IgD-negative memory B cell (primary cell): ENCODE results near the gene MARVELD1. TPM values are rescaled to one million over a fixed set of nuclear protein-coding genes. Genes with fewer than 3 reads are reported as not detected.
A peak's percentile ranks its signal among the peaks of the same experiment; 100 is the strongest.

Source experiments
- H3K27ac Mint-ChIP-seq, 3 donors: one replicate each; pipeline ENCODE4 v1.8.0; 2020 to 2022; ENCODE audit warnings: mild to moderate bottlenecking in 3 of 3, mixed read lengths in 3 of 3, moderate library complexity in 1 of 3
- H3K27me3 Mint-ChIP-seq: one replicate; pipeline ENCODE4 v1.8.0; 2021; ENCODE audit warnings: mixed read lengths
- H3K36me3 Mint-ChIP-seq: one replicate; pipeline ENCODE4 v1.8.0; 2020; ENCODE audit warnings: mild to moderate bottlenecking, mixed read lengths
- H3K4me1 Mint-ChIP-seq, 3 donors: one replicate each; pipeline ENCODE4 v1.8.0; 2020 to 2022; ENCODE audit warnings: mixed read lengths in 3 of 3, mild to moderate bottlenecking in 1 of 3
- H3K4me3 Mint-ChIP-seq, 4 donors: one replicate each; pipeline ENCODE4 v1.8.0; 2020 to 2022; ENCODE audit warnings: mild to moderate bottlenecking in 4 of 4, mixed read lengths in 4 of 4, moderate library complexity in 3 of 4
- H3K9me3 Mint-ChIP-seq, 3 donors: one replicate each; pipeline ENCODE4 v1.8.0; 2020 to 2021; ENCODE audit warnings: mixed read lengths in 3 of 3, mild to moderate bottlenecking in 1 of 3
- polyA plus RNA-seq: library from polyadenylated mRNA; unstranded; fragments of 300-500 nt; fragmentation: Illumina TruSeq; gene quantifications from one replicate; pipeline ENCODE4 v1.2.3, GENCODE V29; 2021

The MARVELD1 gene
- polyA plus RNA-seq, 1 donor from 2014 or later, result 0.40 TPM

DNA sequence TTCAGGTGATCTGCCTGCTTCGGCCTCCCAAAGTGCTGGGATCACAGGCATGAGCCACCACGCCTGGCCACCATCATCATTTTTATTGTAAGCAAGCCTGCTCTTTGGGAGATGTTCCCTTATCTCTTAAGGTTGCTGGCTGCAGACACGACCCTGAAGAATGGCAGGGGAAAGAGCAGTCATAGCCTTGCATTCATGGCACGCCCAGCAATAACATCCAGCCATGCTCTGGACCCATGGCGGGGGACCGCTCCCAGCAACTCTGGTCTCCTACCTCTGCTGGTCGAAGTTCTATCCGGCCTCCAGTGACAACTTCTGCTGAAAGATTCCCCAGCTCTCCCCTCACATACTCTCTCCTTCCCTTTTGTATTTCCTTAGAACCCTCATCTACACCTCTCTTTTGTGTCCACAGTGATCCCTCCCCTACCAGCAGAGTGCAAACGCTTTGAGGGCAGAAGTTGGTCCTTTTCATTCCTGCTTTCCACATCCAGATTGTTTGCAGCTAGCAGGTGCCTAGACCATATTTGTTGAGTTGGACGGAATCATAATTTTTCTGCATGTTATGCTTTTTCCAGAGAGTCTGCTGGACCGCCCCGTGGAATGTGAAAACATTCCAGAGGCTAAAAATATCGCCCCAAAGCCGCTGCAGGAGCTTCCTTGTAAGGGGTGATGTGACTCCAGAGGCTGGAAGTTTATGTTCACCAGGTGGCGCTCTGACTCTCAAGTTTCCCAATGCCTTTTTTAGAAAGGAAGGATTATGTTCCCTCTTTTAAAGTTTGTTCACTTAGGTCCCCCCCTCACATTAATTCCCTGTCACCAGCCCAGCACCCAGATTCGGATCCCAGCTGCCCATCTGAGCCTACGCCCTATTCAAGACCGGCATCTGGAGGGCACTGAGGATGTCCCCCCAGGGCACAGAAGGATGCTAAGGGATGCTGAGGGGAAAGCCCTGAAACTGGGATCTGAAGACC is 4.3 kb upstream of the MARVELD1 start:
- no peaks in the 10 kb centered on the region for H3K9me3 Mint-ChIP-seq
- peak overlapping the region in 1 of 4 donors; percentile 17 for H3K4me3 Mint-ChIP-seq
- H3K27ac Mint-ChIP-seq, result no peak overlapping the region
- peaks cover 4 to 9% (median 6%) of the 10 kb centered on the region in 3 donors for H3K4me1 Mint-ChIP-seq
- H3K36me3 Mint-ChIP-seq, result no peaks in the 10 kb centered on the region
- peaks cover 23% of the 10 kb centered on the region for H3K27me3 Mint-ChIP-seq

DNA sequence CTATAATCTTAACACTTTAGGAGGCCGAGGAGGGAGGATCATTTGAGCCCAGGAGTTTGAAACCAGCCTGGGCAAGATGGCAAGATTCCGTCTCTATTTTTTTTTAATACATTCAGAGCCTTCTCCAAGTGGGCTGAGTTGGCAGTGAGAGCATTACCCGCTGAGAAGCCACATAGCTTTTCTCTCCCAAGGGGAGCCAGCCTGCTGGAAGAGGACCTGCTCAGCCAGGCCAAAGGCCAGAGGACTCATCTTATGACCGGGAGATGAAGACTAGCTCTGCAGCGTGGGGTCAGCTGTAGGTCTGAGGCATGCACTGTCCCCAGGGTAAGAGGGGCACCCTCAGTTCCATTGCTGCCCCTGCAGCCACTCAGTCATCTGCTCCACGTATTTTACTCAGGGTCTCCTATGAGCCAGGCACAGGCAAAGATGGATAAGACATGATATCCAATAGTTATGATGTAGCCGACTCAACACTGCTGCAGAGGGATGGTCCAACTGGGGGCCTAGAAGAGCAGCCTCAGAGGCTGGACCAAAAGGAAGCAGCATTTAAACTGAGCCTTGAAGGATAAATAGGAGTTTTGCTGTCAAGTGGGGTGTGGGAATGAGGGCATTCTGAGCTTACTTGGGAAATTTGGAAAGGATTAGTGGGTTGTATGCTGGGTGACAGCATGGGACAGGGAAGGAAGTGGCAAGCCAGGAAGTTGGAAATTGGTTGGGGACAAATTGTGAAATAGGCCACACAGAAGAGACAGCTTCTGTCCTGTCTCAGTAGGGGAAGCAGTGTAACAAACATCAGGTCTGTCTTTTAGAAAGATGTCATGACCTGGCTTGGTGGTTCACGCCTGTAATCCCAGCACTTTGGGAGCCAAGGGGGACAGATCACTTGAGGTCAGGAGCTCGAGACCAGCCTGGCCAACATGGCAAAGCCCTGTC is 1.6 kb upstream of the MARVELD1 start:
- Mint-ChIP-seq H3K4me1 (peaks cover 6 to 11% (median 9%) of the 10 kb centered on the region in 3 donors), H3K9me3 (no peaks in the 10 kb centered on the region), H3K27ac (peak overlapping the region in 1 of 3 donors; percentile 76), H3K36me3 (no peaks in the 10 kb centered on the region), H3K4me3 (peak overlapping the region; percentile 0 to 76 (median 66)), H3K27me3 (peaks cover 20% of the 10 kb centered on the region)

DNA sequence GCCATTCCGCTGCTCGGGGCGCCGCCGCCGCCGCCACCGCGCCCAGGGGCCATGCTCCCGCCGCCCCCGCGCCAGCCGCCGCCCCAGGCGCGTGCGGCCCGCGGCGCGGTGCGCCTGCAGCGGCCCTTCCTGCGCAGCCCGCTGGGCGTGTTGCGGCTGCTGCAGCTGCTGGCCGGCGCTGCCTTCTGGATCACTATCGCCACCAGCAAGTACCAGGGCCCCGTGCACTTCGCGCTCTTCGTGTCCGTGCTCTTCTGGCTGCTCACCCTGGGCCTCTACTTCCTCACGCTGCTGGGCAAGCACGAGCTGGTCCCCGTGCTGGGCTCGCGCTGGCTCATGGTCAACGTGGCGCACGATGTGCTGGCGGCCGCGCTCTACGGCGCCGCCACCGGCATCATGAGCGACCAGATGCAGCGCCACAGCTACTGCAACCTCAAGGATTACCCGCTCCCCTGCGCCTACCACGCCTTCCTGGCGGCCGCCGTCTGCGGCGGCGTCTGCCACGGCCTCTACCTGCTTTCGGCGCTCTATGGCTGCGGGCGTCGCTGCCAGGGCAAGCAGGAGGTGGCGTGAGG is 383 bp downstream of the MARVELD1 start:
- Mint-ChIP-seq H3K27me3 (peaks cover 13% of the 10 kb centered on the region), H3K4me1 (peaks cover 6 to 11% (median 9%) of the 10 kb centered on the region in 3 donors), H3K36me3 (peaks cover 1% of the 10 kb centered on the region), H3K27ac (peak overlapping the region in 1 of 3 donors; percentile 90), H3K9me3 (no peaks in the 10 kb centered on the region), H3K4me3 (peak overlapping the region; percentile 91 to 99 (median 98))

DNA sequence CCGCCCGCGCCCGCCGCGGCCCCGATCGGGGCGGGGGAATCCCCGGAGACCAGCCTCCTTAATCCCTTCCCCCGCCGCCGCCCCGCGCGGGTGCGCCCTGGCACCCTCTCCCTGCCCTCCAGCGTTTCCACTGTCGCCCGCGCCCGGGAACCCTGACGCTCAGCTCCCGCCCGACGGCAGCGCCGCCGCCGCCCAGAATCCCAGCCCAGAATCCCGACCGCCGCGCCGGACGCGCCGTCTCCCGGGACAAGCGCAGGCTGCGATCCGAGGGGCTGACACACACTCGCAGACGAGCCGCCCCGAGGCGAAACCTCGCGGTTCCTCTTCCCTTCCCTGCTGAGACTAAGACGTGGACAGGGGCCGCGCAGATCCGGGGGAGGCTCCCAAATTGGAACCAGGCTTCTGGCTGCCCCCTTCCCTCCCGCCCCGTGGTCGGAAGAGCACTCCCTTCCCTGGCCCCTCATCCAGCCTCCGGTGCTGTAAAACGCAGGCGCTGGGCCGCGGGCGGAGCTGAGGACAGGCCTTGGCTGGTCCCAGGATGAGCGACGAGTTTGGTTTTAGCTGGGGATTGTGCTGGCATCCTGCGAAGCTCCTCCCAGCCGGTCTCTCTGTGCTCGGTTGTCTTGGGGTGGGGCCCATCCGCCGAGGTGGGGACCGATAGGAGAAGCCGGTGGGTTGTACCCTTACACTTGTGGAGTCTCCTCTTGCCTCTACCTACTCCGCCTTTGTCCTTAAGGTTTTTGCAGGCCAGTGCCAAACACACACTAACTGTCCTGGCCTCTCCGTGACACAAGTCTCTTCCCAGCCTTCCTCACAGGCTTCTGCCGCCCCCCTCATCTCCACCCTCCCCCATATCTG is 1.1 kb downstream of the MARVELD1 start:
- Mint-ChIP-seq H3K27me3 (peaks cover 8% of the 10 kb centered on the region), H3K4me1 (peaks cover 7 to 11% (median 9%) of the 10 kb centered on the region in 3 donors), H3K4me3 (peak overlapping the region; percentile 91 to 99 (median 98)), H3K27ac (peak overlapping the region in 1 of 3 donors; percentile 59), H3K36me3 (peaks cover 1% of the 10 kb centered on the region), H3K9me3 (no peaks in the 10 kb centered on the region)

DNA sequence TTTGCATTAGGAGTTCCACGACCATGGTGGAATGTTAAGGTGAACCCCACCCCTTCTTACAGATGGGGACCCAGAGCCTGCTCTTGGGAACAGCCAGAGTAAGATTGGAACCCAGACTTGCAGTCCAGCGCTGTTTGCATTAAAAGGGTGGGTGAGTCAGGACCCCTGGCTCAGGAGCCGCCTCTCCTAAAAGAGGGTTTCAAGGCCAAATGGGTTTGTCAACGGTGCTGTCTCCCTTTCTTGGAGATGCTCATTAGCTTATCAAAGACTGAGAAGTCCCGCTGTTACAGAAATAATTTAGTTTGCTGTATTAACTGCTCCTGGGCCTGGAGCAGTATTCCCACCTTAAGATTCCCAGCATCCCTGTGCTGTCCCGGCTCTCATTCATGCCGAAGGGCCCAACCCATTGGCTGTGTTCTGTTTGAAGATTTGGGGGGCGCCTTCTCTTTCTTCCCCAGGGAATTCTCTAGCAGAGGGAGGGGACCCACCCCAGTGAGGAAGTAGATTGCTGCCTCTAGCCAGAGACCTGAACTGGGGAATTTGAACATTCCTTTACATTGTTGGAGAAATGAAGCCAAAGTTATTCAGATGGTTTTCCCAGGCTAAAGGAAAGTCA is 1.8 kb downstream of the MARVELD1 start:
- peaks cover 1% of the 10 kb centered on the region for H3K36me3 Mint-ChIP-seq
- peak overlapping the region in 1 of 3 donors; percentile 59 for H3K27ac Mint-ChIP-seq
- H3K9me3 Mint-ChIP-seq, result no peaks in the 10 kb centered on the region
- H3K4me3 Mint-ChIP-seq, result peak overlapping the region; percentile 91 to 99 (median 98)
- H3K27me3 Mint-ChIP-seq, result peaks cover 8% of the 10 kb centered on the region
- peaks cover 7 to 11% (median 9%) of the 10 kb centered on the region in 3 donors for H3K4me1 Mint-ChIP-seq

DNA sequence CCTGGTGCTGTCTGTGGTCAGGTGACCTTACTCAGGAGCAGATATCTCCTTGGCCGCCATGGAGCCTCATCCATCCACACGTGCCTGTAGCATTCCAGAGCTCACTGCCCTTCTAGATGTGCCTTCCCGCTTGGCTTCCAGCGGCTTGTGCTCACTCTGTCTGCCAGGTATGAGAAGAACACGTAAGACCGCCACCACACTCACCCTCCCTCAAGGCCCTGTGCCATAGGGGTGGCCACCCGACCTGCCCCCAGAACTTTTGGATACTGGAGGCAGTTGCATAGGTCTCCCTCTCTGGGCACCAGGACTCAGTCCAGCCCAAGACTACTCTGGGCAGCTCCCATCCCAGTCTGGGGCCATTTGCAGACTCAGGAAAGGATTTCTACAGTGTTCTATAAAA is 4.1 kb downstream of the MARVELD1 start:
- H3K4me3 Mint-ChIP-seq, result no peak overlapping the region
- H3K9me3 Mint-ChIP-seq, result no peaks in the 10 kb centered on the region
- H3K4me1 Mint-ChIP-seq, result peaks cover 5 to 9% (median 9%) of the 10 kb centered on the region in 3 donors
- no peak overlapping the region for H3K27ac Mint-ChIP-seq
- peaks cover 5% of the 10 kb centered on the region for H3K27me3 Mint-ChIP-seq
- H3K36me3 Mint-ChIP-seq, result peaks cover 1% of the 10 kb centered on the region

DNA sequence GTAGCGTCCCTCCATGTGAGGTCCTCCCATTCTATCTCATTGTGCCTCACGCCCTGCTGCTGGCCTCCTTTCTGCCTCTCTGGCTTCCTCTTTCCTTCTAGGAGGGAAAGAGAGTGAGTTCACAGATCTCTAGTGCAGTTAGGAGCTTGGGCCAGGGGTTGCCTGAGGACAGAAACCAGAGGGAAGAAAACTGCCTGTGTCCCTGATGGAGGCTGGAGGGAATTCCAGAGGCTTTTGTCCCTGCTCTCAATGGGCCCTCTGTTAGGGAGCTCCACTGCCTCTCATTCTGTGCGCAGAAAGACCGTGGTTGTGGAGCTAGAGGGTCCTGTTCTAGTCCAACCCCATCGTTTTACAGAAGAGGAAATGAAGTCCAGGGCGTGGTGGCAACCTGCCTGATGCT is 4.6 kb downstream of the MARVELD1 start:
- Mint-ChIP-seq H3K4me3 (no peak overlapping the region), H3K27ac (no peak overlapping the region), H3K27me3 (peaks cover 2% of the 10 kb centered on the region), H3K36me3 (peaks cover 1% of the 10 kb centered on the region), H3K4me1 (peaks cover 2 to 9% (median 5%) of the 10 kb centered on the region in 3 donors), H3K9me3 (no peaks in the 10 kb centered on the region)

DNA sequence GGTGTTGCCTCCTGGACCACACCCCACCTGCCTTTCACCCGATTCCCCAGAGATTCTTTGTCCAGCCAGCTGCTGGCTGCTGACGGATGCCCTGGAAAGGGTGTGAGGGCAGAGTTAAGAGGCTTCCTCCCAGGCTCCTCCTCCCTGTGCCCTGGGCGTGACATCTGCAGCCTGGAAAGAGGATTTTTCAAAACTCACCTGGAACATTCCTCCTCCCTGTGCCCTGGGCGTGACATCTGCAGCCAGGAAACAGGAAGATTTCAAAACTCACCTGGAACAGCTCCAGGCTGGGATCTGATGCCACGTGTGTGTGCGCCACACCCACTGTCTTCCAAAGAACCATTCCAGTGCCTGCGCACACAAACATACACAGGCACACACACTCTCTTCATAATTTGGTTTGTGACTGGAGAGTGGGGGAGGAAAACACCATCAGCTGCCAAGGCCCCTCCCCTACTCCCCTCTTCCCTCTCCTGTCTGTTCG is 5.2 kb downstream of the MARVELD1 start:
- peak overlapping the region in 1 of 3 donors; percentile 47 for H3K27ac Mint-ChIP-seq
- H3K4me3 Mint-ChIP-seq, result peak overlapping the region in 1 of 4 donors; percentile 63
- no peaks in the 10 kb centered on the region for H3K9me3 Mint-ChIP-seq
- peaks cover 1% of the 10 kb centered on the region for H3K36me3 Mint-ChIP-seq
- peaks cover 5% of the 10 kb centered on the region for H3K27me3 Mint-ChIP-seq
- H3K4me1 Mint-ChIP-seq, result peaks cover 2 to 9% (median 5%) of the 10 kb centered on the region in 3 donors

DNA sequence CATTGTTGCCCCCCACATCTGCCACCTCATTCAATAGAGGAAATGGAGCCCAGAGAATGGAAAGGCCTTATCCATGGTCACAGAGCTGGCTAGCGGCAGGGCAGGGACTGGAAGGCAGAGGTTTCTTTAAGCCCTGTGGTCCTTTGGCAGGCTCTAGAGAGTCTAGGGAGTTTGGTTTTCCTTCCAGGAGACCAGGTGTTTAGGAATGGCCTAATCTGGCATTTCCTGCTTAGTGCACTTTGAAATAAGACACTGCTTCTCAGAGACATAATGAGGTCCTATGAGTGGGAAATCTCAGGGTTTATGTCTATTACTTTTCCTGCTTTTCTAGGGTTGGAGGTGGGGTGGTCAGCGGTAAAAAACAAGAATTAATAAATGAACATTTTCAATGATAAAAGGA is 6.1 kb downstream of the MARVELD1 start:
- Mint-ChIP-seq H3K4me3 (no peak overlapping the region), H3K9me3 (no peaks in the 10 kb centered on the region), H3K27ac (peak overlapping the region in 1 of 3 donors; percentile 47), H3K27me3 (peaks cover 7% of the 10 kb centered on the region), H3K4me1 (peaks cover 2 to 5% (median 3%) of the 10 kb centered on the region in 3 donors), H3K36me3 (peaks cover 1% of the 10 kb centered on the region)

DNA sequence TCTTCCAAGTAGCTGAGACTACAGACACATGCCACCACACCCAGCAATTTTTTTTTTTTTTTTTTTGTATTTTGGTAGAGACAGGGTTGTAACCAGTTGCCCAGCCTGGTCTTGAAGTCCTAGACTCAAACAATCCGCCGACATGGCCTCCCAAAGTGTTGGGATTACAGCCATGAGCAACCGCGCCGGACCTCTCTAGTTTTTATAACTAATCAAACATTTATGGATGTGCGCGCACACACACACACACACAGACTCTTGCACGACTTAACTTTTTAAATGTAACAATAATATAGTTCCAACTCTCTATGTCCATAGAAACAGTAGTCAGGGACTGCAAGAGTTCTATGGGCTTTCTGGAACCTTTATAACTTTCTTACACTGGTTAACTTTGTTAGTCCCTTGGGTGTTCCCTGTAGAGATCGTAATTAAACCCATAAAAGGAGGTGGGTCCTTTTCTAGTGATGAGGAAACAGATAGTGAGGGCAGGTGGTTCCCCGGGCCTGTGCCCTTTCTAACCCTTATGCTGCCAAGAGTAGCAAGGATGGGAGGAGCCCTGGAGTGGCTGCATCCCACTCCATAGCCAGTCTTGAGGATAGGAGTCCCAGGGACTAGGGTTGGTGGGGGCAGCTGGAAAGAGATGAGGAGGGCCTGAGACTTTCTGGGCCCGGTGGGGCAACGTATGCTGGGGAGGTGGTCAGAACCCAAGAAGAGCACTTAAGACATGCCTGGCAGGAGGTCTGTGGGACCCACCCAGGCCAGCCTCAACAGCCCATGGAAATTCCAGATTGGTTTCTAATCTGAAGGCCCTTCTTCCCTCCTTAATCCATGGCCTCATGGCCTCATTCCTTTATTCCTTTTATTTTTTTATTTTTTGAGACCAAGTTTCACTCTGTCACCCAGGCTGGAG is 8.6 kb downstream of the MARVELD1 start:
- H3K4me3 Mint-ChIP-seq, result no peak overlapping the region
- H3K27ac Mint-ChIP-seq, result no peak overlapping the region
- H3K4me1 Mint-ChIP-seq, result peaks cover 0 to 2% (median 0%) of the 10 kb centered on the region in 3 donors
- H3K36me3 Mint-ChIP-seq, result peaks cover 1% of the 10 kb centered on the region
- no peaks in the 10 kb centered on the region for H3K9me3 Mint-ChIP-seq
- H3K27me3 Mint-ChIP-seq, result peaks cover 12% of the 10 kb centered on the region

DNA sequence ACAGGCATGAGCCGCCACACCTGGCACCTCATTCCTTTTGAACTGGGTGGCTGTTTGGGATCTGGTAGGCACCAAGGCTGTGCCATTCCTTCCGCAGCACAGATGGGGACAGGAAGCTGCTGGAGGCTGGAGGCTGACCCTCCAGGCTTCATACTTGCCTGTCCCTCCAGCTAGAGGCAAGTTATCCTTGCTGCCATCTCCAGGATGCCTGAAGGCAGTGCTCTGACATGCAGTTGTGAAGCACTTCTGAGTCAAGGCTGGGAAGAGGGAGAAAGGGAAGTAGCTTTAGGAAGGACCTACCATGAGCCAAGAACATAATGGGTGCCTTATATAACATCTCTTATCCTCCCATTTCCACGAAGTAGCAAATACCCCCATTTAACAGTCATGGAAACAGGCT is 9.5 kb downstream of the MARVELD1 start:
- no peak overlapping the region for H3K27ac Mint-ChIP-seq
- no peaks in the 10 kb centered on the region for H3K9me3 Mint-ChIP-seq
- no peaks in the 10 kb centered on the region for H3K36me3 Mint-ChIP-seq
- no peak overlapping the region for H3K4me3 Mint-ChIP-seq
- peaks cover 0 to 2% (median 0%) of the 10 kb centered on the region in 3 donors for H3K4me1 Mint-ChIP-seq
- H3K27me3 Mint-ChIP-seq, result peaks cover 12% of the 10 kb centered on the region

DNA sequence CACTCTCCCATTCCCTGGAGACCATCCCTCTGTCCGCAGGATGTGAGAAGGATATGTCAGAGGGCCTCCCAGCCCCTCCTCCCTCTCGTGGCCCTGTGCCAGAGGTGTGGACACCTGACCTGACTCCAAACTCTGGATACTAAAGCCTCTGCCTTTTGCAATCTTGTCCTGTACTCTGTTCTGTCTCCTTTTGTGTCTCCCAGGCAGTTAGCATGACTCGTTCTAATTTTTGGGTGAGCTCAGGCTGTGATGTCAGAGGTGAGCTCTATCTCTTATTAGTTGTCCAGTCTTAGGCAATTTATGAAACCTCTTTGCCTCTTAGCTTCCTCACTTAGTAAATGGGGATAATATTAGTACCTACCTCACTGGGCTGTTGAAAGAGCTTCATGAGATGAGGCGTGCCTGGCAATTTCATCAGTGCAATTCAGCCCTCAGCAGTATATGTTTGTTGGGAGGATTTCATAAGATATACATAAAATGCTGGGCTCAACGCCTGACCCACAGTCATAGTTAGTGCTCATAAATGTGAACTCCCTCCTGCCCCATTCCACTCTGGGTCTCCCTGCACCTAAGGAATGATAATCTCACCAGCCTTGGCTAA is 10.9 kb downstream of the MARVELD1 start:
- H3K9me3 Mint-ChIP-seq, result no peaks in the 10 kb centered on the region
- peaks cover 17% of the 10 kb centered on the region for H3K27me3 Mint-ChIP-seq
- H3K36me3 Mint-ChIP-seq, result no peaks in the 10 kb centered on the region
- H3K27ac Mint-ChIP-seq, result no peak overlapping the region
- no peaks in the 10 kb centered on the region for H3K4me1 Mint-ChIP-seq
- H3K4me3 Mint-ChIP-seq, result no peak overlapping the region
